GM23338 (cell line): ENCODE results near the gene ATP9A. TPM values are rescaled to one million over a fixed set of nuclear protein-coding genes. Genes with fewer than 3 reads are reported as not detected.

ENCODE experiments used
- ATAC-seq: fragments of 200-7000 bp; cut with Tn5 transposase; 3 replicates; pipeline ENCODE4 v1.9.1; 2020
- DNase-seq: peaks from one replicate; pipeline ENCODE4 v3.0.0-alpha.2; 2015; ENCODE audit warnings: low spot score
- H2AFZ ChIP-seq: fragments of 200-600 bp; sonication (generic); 2 replicates; pipeline ENCODE4 v1.8.0; 2016; ENCODE audit warnings: antibody characterized with exemption, mild to moderate bottlenecking, moderate library complexity
- H3F3A ChIP-seq: fragments of 200-600 bp; sonication (generic); replicated peaks from 2 replicates; pipeline ENCODE4 v1.8.0; 2017; ENCODE audit warnings: antibody characterized with exemption, mixed run types, low read depth
- H3K27ac ChIP-seq: fragments of 200-600 bp; sonication (generic); 2 replicates; pipeline ENCODE4 v1.6.1; 2016; ENCODE audit warnings: low read depth
- H3K27me3 ChIP-seq: fragments of 200-600 bp; sonication (generic); 2 replicates; pipeline ENCODE4 v1.8.0; 2016; ENCODE audit warnings: mild to moderate bottlenecking, mixed run types, moderate library complexity; ENCODE audit not compliant: insufficient read depth
- H3K36me3 ChIP-seq: fragments of 200-600 bp; sonication (generic); 2 replicates; pipeline ENCODE4 v1.8.0; 2016; ENCODE audit warnings: mild to moderate bottlenecking; ENCODE audit not compliant: insufficient read depth
- H3K4me1 ChIP-seq: fragments of 200-600 bp; sonication (generic); 2 replicates; pipeline ENCODE4 v1.8.0; 2016; ENCODE audit warnings: mild to moderate bottlenecking, moderate library complexity; ENCODE audit not compliant: insufficient read depth
- H3K4me2 ChIP-seq: fragments of 200-600 bp; sonication (generic); 2 replicates; pipeline ENCODE4 v1.7.1; 2017; ENCODE audit warnings: mixed run types
- H3K4me3 ChIP-seq: fragments of 200-600 bp; sonication (generic); 2 replicates; pipeline ENCODE4 v1.6.1; 2016; ENCODE audit warnings: mixed run types
- H3K79me2 ChIP-seq: fragments of 200-600 bp; sonication (generic); replicated peaks from 2 replicates; pipeline ENCODE4 v1.8.0; 2017; ENCODE audit warnings: mild to moderate bottlenecking; ENCODE audit not compliant: insufficient read depth
- H3K9me2 ChIP-seq: fragments of 200-600 bp; sonication (generic); 2 replicates; pipeline ENCODE4 v1.8.0; 2017; ENCODE audit not compliant: insufficient read depth
- H4K20me1 ChIP-seq: fragments of 200-600 bp; sonication (generic); replicated peaks from 2 replicates; pipeline ENCODE4 v1.8.0; 2017; ENCODE audit warnings: mild to moderate bottlenecking; ENCODE audit not compliant: insufficient read depth
- H3K27ac Mint-ChIP-seq: 2 replicates; pipeline ENCODE4 v1.8.0; 2020; ENCODE audit warnings: inconsistent platforms, mild to moderate bottlenecking, moderate library complexity, mixed read lengths
- H3K27me3 Mint-ChIP-seq: 3 replicates; pipeline ENCODE4 v1.8.0; 2022; ENCODE audit warnings: low read depth, mild to moderate bottlenecking, moderate library complexity, mixed read lengths, inconsistent platforms; ENCODE audit not compliant: insufficient read depth, poor library complexity
- H3K36me3 Mint-ChIP-seq: 3 replicates; pipeline ENCODE4 v1.8.0; 2021; ENCODE audit warnings: low read depth, mild to moderate bottlenecking, inconsistent platforms, moderate library complexity, mixed read lengths
- H3K4me1 Mint-ChIP-seq: 3 replicates; pipeline ENCODE4 v1.8.0; 2020; ENCODE audit warnings: mild to moderate bottlenecking, inconsistent platforms, mixed read lengths
- H3K4me3 Mint-ChIP-seq: 3 replicates; pipeline ENCODE4 v1.8.0; 2021; ENCODE audit warnings: moderate library complexity, mild to moderate bottlenecking, inconsistent platforms, mixed read lengths
- H3K9me3 Mint-ChIP-seq: 3 replicates; pipeline ENCODE4 v1.8.0; 2020; ENCODE audit warnings: moderate library complexity, mild to moderate bottlenecking, inconsistent platforms, mixed read lengths
- CREB1 ChIP-seq: fragments of 250-450 bp; sonication (Bioruptor Pico); IDR thresholded peaks from 2 replicates; pipeline ENCODE4 v1.5.0; 2020; ENCODE audit warnings: low read depth, mild to moderate bottlenecking, moderate library complexity
- CTCF ChIP-seq, 2 experiments: fragments of 200-600 bp in 1 of 2; sonication (generic) in 1 of 2; conservative IDR thresholded peaks; 2 replicates each; pipeline versions ENCODE4 v1.5.1 to v1.6.1; 2016 to 2017; ENCODE audit warnings: antibody characterized with exemption in 2 of 2, low read depth in 2 of 2, mild to moderate bottlenecking in 2 of 2, moderate library complexity in 1 of 2
- ETS1 ChIP-seq: IDR thresholded peaks from 2 replicates; pipeline ENCODE4 v1.6.1; 2016; ENCODE audit warnings: antibody characterized with exemption
- EZH2 ChIP-seq: fragments of 200-600 bp; sonication (generic); IDR thresholded peaks from one replicate; pipeline ENCODE4 v1.8.0; 2017; ENCODE audit warnings: antibody characterized with exemption, mild to moderate bottlenecking, low read depth; ENCODE audit not compliant: unreplicated experiment
- EZH2phosphoT487 ChIP-seq: fragments of 200-600 bp; sonication (generic); IDR thresholded peaks from one replicate; pipeline ENCODE4 v1.8.1; 2018; ENCODE audit warnings: antibody characterized with exemption; ENCODE audit not compliant: unreplicated experiment
- JUNB ChIP-seq: IDR thresholded peaks from one replicate; pipeline ENCODE4 v1.6.1; 2016; ENCODE audit warnings: antibody characterized with exemption; ENCODE audit not compliant: unreplicated experiment
- NANOG ChIP-seq: IDR thresholded peaks from 2 replicates; pipeline ENCODE4 v1.6.1; 2016; ENCODE audit warnings: antibody characterized with exemption, borderline replicate concordance
- POLR2AphosphoS5 ChIP-seq: IDR thresholded peaks from 2 replicates; pipeline ENCODE4 v1.6.1; 2016; ENCODE audit warnings: antibody characterized with exemption, low read depth
- ZNF114 ChIP-seq: fragments of 250-450 bp; sonication (Bioruptor Pico); IDR thresholded peaks from 2 replicates; pipeline ENCODE4 v1.5.0; 2020; ENCODE audit warnings: mild to moderate bottlenecking, moderate library complexity
- ZNF331 ChIP-seq: fragments of 250-450 bp; sonication (Bioruptor Pico); IDR thresholded peaks from 2 replicates; pipeline ENCODE4 v1.5.0; 2020; ENCODE audit warnings: low read depth, mild to moderate bottlenecking, moderate library complexity
- ZNF462 ChIP-seq: fragments of 250-450 bp; sonication (Bioruptor Pico); IDR thresholded peaks from 2 replicates; pipeline ENCODE4 v1.5.0; 2020; ENCODE audit warnings: mild to moderate bottlenecking, moderate library complexity
- polyA plus RNA-seq: library from polyadenylated mRNA; unstranded; fragments of >200 nt; fragmentation: Nextera tagmentation; extraction: Ambion mirVana; gene quantifications from 2 replicates; pipeline ENCODE4 v1.2.1, GENCODE V29; 2016
- total RNA-seq: library from RNA; depleted of rRNA; stranded (reverse); fragments of >200 nt; shearing (Covaris generic); gene quantifications from 2 replicates; pipeline ENCODE4 v1.2.3, GENCODE V29; 2014
- TF ChIP-seq, protein P1 (sequence below): IDR thresholded peaks from one replicate; pipeline ENCODE4 v1.6.1; 2018; ENCODE audit warnings: antibody characterized with exemption; ENCODE audit not compliant: unreplicated experiment

The ATP9A gene
- total and polyA plus RNA-seq, 2 experiments from 2014 or later: 0.94 to 5.9 TPM

DNA sequence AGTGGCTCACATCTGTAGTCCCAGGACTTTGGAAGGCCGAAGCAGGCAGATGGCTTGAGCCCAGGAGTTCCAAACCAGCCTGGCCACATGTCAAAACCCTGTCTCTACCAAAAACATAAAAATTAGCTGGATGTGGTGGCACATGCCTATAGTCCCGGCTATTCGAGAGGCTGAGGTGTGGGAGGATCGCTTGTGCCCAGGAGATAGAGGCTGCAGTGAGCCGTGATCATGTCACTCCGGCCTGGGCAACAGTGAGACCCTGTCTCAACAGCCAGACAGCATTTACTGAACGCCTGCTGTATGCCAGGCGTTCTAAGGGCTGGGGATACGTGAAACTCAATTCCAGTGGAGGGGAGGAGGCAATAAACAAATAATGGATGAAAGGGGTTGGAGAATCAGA, 69.9 kb downstream of the ATP9A start:
- Mint-ChIP-seq H3K27ac (0 out of 2 replicates have a peak overlapping the region, but pooled peaks have one; percentile 21), H3K9me3 (no peaks in the 10 kb centered on the region; the same call in 2 of the 3 replicates), H3K4me3 (no peak overlapping the region), H3K4me1 (peaks cover 61% of the 10 kb centered on the region), H3K27me3 (peaks cover 5% of the 10 kb centered on the region), H3K36me3 (no peaks in the 10 kb centered on the region)
- no peak overlapping the region for H3K4me3 ChIP-seq
- H3K4me2 ChIP-seq: no peak overlapping the region
- ATAC-seq: no peak
- H3K27ac ChIP-seq: no peak overlapping the region
- H3K36me3 ChIP-seq: no peaks in the 10 kb centered on the region
- no peaks in the 10 kb centered on the region for H3K79me2 ChIP-seq
- no peak for DNase-seq
- H3F3A ChIP-seq: no peaks in the 10 kb centered on the region
- no peaks in the 10 kb centered on the region for H4K20me1 ChIP-seq
- TF ChIP-seq, protein P1, sequence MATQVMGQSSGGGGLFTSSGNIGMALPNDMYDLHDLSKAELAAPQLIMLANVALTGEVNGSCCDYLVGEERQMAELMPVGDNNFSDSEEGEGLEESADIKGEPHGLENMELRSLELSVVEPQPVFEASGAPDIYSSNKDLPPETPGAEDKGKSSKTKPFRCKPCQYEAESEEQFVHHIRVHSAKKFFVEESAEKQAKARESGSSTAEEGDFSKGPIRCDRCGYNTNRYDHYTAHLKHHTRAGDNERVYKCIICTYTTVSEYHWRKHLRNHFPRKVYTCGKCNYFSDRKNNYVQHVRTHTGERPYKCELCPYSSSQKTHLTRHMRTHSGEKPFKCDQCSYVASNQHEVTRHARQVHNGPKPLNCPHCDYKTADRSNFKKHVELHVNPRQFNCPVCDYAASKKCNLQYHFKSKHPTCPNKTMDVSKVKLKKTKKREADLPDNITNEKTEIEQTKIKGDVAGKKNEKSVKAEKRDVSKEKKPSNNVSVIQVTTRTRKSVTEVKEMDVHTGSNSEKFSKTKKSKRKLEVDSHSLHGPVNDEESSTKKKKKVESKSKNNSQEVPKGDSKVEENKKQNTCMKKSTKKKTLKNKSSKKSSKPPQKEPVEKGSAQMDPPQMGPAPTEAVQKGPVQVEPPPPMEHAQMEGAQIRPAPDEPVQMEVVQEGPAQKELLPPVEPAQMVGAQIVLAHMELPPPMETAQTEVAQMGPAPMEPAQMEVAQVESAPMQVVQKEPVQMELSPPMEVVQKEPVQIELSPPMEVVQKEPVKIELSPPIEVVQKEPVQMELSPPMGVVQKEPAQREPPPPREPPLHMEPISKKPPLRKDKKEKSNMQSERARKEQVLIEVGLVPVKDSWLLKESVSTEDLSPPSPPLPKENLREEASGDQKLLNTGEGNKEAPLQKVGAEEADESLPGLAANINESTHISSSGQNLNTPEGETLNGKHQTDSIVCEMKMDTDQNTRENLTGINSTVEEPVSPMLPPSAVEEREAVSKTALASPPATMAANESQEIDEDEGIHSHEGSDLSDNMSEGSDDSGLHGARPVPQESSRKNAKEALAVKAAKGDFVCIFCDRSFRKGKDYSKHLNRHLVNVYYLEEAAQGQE: no peak
- TF ChIP-seq POLR2AphosphoS5 (no peak), ZNF462 (no peak), EZH2 (no peak), EZH2phosphoT487 (no peak), JUNB (no peak), ZNF331 (no peak), ETS1 (no peak), NANOG (no peak), ZNF114 (CRISPR knock-in tag) (no peak), CTCF (conservative IDR thresholded peaks at IDR 0.05; ENCODE audit: low read depth in 2 of 2) (no peak), CREB1 (no peak)
- no peak overlapping the region for H2AFZ ChIP-seq
- H3K4me1 ChIP-seq: peaks cover 43% of the 10 kb centered on the region
- H3K27me3 ChIP-seq: no peaks in the 10 kb centered on the region
- no peaks in the 10 kb centered on the region for H3K9me2 ChIP-seq
